Stimulated activated CD4-positive, alpha-beta T cell treated with anti-CD3 and anti-CD28 coated beads, Interleukin-2, amount 100 ng/mL, for 48 hours (primary cell): ENCODE results near the gene PPP2R2C.

ENCODE experiments used
- DNase-seq, 2 donors: peaks; one replicate each; pipeline ENCODE4 v3.0.0-alpha.2; 2020

Gene PPP2R2C

GRCh38 chr4:6339818-6340445 lies 132.5 kb downstream of the PPP2R2C start:
- DNase-seq: no peak

- DNase-seq: no peak
Observed at GRCh38 chr4:6338951-6339817, 133.2 kb downstream of the PPP2R2C start.

GRCh38 chr4:6338175-6338950 lies 134.1 kb downstream of the PPP2R2C start:
- DNase-seq: no peak

GRCh38 chr4:6337331-6337935 lies 135.0 kb downstream of the PPP2R2C start:
- no peak for DNase-seq

GRCh38 chr4:6336166-6336565 lies 136.2 kb downstream of the PPP2R2C start:
- no peak for DNase-seq

- no peak for DNase-seq
Observed at GRCh38 chr4:6335040-6335590, 137.3 kb downstream of the PPP2R2C start.

- DNase-seq: no peak
Observed at GRCh38 chr4:6334203-6334887, 138.1 kb downstream of the PPP2R2C start.

GRCh38 chr4:6333301-6334202 lies 138.9 kb downstream of the PPP2R2C start:
- DNase-seq: peak; percentile 24 to 38

- no peak for DNase-seq
Observed at GRCh38 chr4:6332669-6333050, 139.8 kb downstream of the PPP2R2C start.

GRCh38 chr4:6332042-6332668 lies 140.3 kb downstream of the PPP2R2C start:
- DNase-seq: peak; percentile 18 to 28

GRCh38 chr4:6331468-6331867 lies 140.9 kb downstream of the PPP2R2C start:
- no peak for DNase-seq

GRCh38 chr4:6331018-6331417 lies 141.4 kb downstream of the PPP2R2C start:
- peak; percentile 15 to 24 for DNase-seq

- DNase-seq: no peak
Observed at GRCh38 chr4:6330384-6330767, 142.0 kb downstream of the PPP2R2C start.

- DNase-seq: no peak
Observed at GRCh38 chr4:6329478-6330383, 142.7 kb downstream of the PPP2R2C start.

- no peak for DNase-seq
Observed at GRCh38 chr4:6328526-6328925, 143.9 kb downstream of the PPP2R2C start.

GRCh38 chr4:6327220-6327917 lies 145.0 kb downstream of the PPP2R2C start:
- DNase-seq: peak; percentile 73 to 86

GRCh38 chr4:6326312-6327060 lies 145.9 kb downstream of the PPP2R2C start:
- no peak for DNase-seq

GRCh38 chr4:6325788-6326290 lies 146.6 kb downstream of the PPP2R2C start:
- no peak for DNase-seq
